CD8-positive, alpha-beta memory T cell (primary cell): Measurements from ENCODE around the gene CIB4. TPM values are rescaled to one million over a fixed set of nuclear protein-coding genes. Genes with fewer than 3 reads are reported as not detected.

Experiments used
- CTCF ChIA-PET: fragments of 350-600 bp; sonication (Branson Sonifier 250); formaldehyde crosslinking; loops from one replicate; lab custom pipeline; 2021; ENCODE audit warnings: antibody characterized with exemption; lab: Charles Lee
- POLR2A ChIA-PET: fragments of 350-600 bp; sonication (Branson Sonifier 250); formaldehyde crosslinking; loops from one replicate; lab custom pipeline; 2021; ENCODE audit warnings: antibody characterized with exemption; lab: Charles Lee
- DNase-seq, 5 donors: peaks; one replicate each; pipeline versions ENCODE4 v3.0.0 to v3.0.0-alpha.2; 2020 to 2022; ENCODE audit warnings: mixed read lengths in 1 of 5
- H3K27ac ChIP-seq: one replicate; pipeline ENCODE4 v1.7.0; 2013; ENCODE audit warnings: low read depth, mild to moderate bottlenecking, low read length, moderate library complexity
- H3K27me3 ChIP-seq: 2 replicates; pipeline ENCODE4 v1.7.0; 2013; ENCODE audit warnings: low read length, mild to moderate bottlenecking; ENCODE audit not compliant: insufficient read depth, poor library complexity, severe bottlenecking
- H3K36me3 ChIP-seq: 2 replicates; pipeline ENCODE4 v1.7.0; 2013; ENCODE audit warnings: mild to moderate bottlenecking, low read length, moderate library complexity; ENCODE audit not compliant: insufficient read depth
- H3K4me1 ChIP-seq: 2 replicates; pipeline ENCODE4 v1.7.0; 2013; ENCODE audit warnings: mild to moderate bottlenecking, low read length, moderate library complexity; ENCODE audit not compliant: insufficient read depth
- H3K4me3 ChIP-seq: 2 replicates; pipeline ENCODE4 v1.7.0; 2013; ENCODE audit warnings: mild to moderate bottlenecking, low read length
- H3K9me3 ChIP-seq: 2 replicates; pipeline ENCODE4 v1.7.0; 2013; ENCODE audit warnings: mild to moderate bottlenecking, low read length
- H3K27ac Mint-ChIP-seq, 8 donors: one replicate each; pipeline ENCODE4 v1.8.0; 2020 to 2021; ENCODE audit warnings: mixed read lengths in 8 of 8, mild to moderate bottlenecking in 6 of 8, inconsistent platforms in 3 of 8, moderate library complexity in 3 of 8
- H3K27me3 Mint-ChIP-seq, 2 donors: one replicate each; pipeline ENCODE4 v1.8.0; 2020 to 2021; ENCODE audit warnings: mixed read lengths in 2 of 2, mild to moderate bottlenecking in 1 of 2, moderate library complexity in 1 of 2
- H3K36me3 Mint-ChIP-seq, 3 donors: one replicate each; pipeline ENCODE4 v1.8.0; 2020 to 2021; ENCODE audit warnings: mixed read lengths in 3 of 3, inconsistent platforms in 1 of 3, mild to moderate bottlenecking in 1 of 3
- H3K4me1 Mint-ChIP-seq, 3 donors: one replicate each; pipeline ENCODE4 v1.8.0; 2020 to 2021; ENCODE audit warnings: mixed read lengths in 3 of 3, inconsistent platforms in 1 of 3, mild to moderate bottlenecking in 1 of 3
- H3K4me3 Mint-ChIP-seq, 7 donors: one replicate each; pipeline ENCODE4 v1.8.0; 2020 to 2021; ENCODE audit warnings: mixed read lengths in 7 of 7, mild to moderate bottlenecking in 6 of 7, moderate library complexity in 4 of 7, inconsistent platforms in 2 of 7
- H3K9me3 Mint-ChIP-seq, 5 donors: one replicate each; pipeline ENCODE4 v1.8.0; 2020 to 2022; ENCODE audit warnings: mixed read lengths in 5 of 5, mild to moderate bottlenecking in 3 of 5, moderate library complexity in 2 of 5, inconsistent platforms in 1 of 5
- polyA plus RNA-seq: library from polyadenylated mRNA; unstranded; fragments of 300-500 nt; fragmentation: Illumina TruSeq; gene quantifications from one replicate; pipeline ENCODE4 v1.2.3, GENCODE V29; 2021
- total RNA-seq, 2 experiments: library from RNA; stranded (reverse); gene quantifications; one replicate each; pipeline ENCODE4 v1.2.3, GENCODE V29; 2021

Gene CIB4
- total and polyA plus RNA-seq, 3 experiments from 2014 or later = not detected

- no peaks in the 10 kb centered on the region for H3K36me3 ChIP-seq
- no peaks in the 10 kb centered on the region for H3K4me1 Mint-ChIP-seq
- CTCF ChIA-PET = no interaction called here
Observed at GRCh38 chr2:26634636-26635230, 6.4 kb downstream of the CIB4 start.

GRCh38 chr2:26633993-26634595 is 7.1 kb downstream of the CIB4 start:
- Histone ChIP-seq H3K27ac (no peak overlapping the region), H3K4me3 (no peak overlapping the region), H3K9me3 (no peaks in the 10 kb centered on the region), H3K36me3 (no peaks in the 10 kb centered on the region), H3K4me1 (no peaks in the 10 kb centered on the region), H3K27me3 (no peaks in the 10 kb centered on the region)
- DNase-seq = peak in 1 of 5 donors; percentile 16
- H3K27me3 Mint-ChIP-seq = peaks cover 14 to 23% of the 10 kb centered on the region in 2 donors
- no peaks in the 10 kb centered on the region for H3K36me3 Mint-ChIP-seq
- POLR2A ChIA-PET = no interaction called here
- no peaks in the 10 kb centered on the region for H3K9me3 Mint-ChIP-seq
- H3K4me1 Mint-ChIP-seq = no peaks in the 10 kb centered on the region
- CTCF ChIA-PET = no interaction called here
- H3K4me3 Mint-ChIP-seq = no peak overlapping the region
- H3K27ac Mint-ChIP-seq = no peak overlapping the region

More at GRCh38 chr2:26634636-26635230, 6.4 kb downstream of the CIB4 start:
- Mint-ChIP-seq H3K4me3 (no peak overlapping the region), H3K27ac (no peak overlapping the region), H3K36me3 (no peaks in the 10 kb centered on the region), H3K9me3 (no peaks in the 10 kb centered on the region), H3K27me3 (peaks cover 14 to 23% of the 10 kb centered on the region in 2 donors)
- POLR2A ChIA-PET = no interaction called here
- no peaks in the 10 kb centered on the region for H3K4me1 ChIP-seq
- no peak overlapping the region for H3K4me3 ChIP-seq
- no peaks in the 10 kb centered on the region for H3K27me3 ChIP-seq
- no peak overlapping the region for H3K27ac ChIP-seq
- H3K9me3 ChIP-seq = no peaks in the 10 kb centered on the region
- DNase-seq = peak in 1 of 5 donors; percentile 33

- Mint-ChIP-seq H3K27ac (no peak overlapping the region), H3K27me3 (peaks cover 15 to 18% of the 10 kb centered on the region in 2 donors), H3K4me1 (no peaks in the 10 kb centered on the region), H3K36me3 (no peaks in the 10 kb centered on the region), H3K9me3 (no peaks in the 10 kb centered on the region), H3K4me3 (no peak overlapping the region)
- H3K36me3 ChIP-seq = no peaks in the 10 kb centered on the region
- H3K4me3 ChIP-seq = no peak overlapping the region
- DNase-seq = peak in 1 of 5 donors; percentile 31
- no peaks in the 10 kb centered on the region for H3K4me1 ChIP-seq
- ChIA-PET CTCF (no interaction called here), POLR2A (no interaction called here)
- no peak overlapping the region for H3K27ac ChIP-seq
- H3K9me3 ChIP-seq = no peaks in the 10 kb centered on the region
- H3K27me3 ChIP-seq = no peaks in the 10 kb centered on the region
Observed at GRCh38 chr2:26633351-26633945, 7.7 kb downstream of the CIB4 start.

GRCh38 chr2:26632624-26633185 is 8.5 kb downstream of the CIB4 start:
- H3K4me3 ChIP-seq = no peak overlapping the region
- ChIA-PET POLR2A (no interaction called here), CTCF (no interaction called here)
- no peaks in the 10 kb centered on the region for H3K9me3 ChIP-seq
- Mint-ChIP-seq H3K36me3 (no peaks in the 10 kb centered on the region), H3K9me3 (no peaks in the 10 kb centered on the region), H3K4me3 (no peak overlapping the region), H3K27ac (no peak overlapping the region), H3K4me1 (no peaks in the 10 kb centered on the region), H3K27me3 (peaks cover 15 to 17% of the 10 kb centered on the region in 2 donors)
- no peak for DNase-seq
- H3K27ac ChIP-seq = no peak overlapping the region
- no peaks in the 10 kb centered on the region for H3K36me3 ChIP-seq
- H3K4me1 ChIP-seq = no peaks in the 10 kb centered on the region
- no peaks in the 10 kb centered on the region for H3K27me3 ChIP-seq

GRCh38 chr2:26631401-26632170 is 9.6 kb downstream of the CIB4 start:
- no peaks in the 10 kb centered on the region for H3K4me1 Mint-ChIP-seq
- ChIA-PET CTCF (no interaction called here), POLR2A (no interaction called here)
- H3K36me3 Mint-ChIP-seq = no peaks in the 10 kb centered on the region
- H3K9me3 Mint-ChIP-seq = no peaks in the 10 kb centered on the region
- Histone ChIP-seq H3K27me3 (no peaks in the 10 kb centered on the region), H3K9me3 (no peaks in the 10 kb centered on the region), H3K27ac (no peak overlapping the region), H3K4me3 (no peak overlapping the region), H3K36me3 (no peaks in the 10 kb centered on the region), H3K4me1 (no peaks in the 10 kb centered on the region)
- no peak overlapping the region for H3K27ac Mint-ChIP-seq
- peak in 1 of 5 donors; percentile 18 for DNase-seq
- peaks cover 16 to 17% of the 10 kb centered on the region in 2 donors for H3K27me3 Mint-ChIP-seq
- no peak overlapping the region for H3K4me3 Mint-ChIP-seq

GRCh38 chr2:26630669-26631360 is 10.4 kb downstream of the CIB4 start:
- no peak overlapping the region for H3K27ac Mint-ChIP-seq
- no peak overlapping the region for H3K27ac ChIP-seq
- ChIA-PET POLR2A (no interaction called here), CTCF (no interaction called here)
- no peak overlapping the region for H3K4me3 ChIP-seq
- peaks cover 16 to 17% of the 10 kb centered on the region in 2 donors for H3K27me3 Mint-ChIP-seq
- no peaks in the 10 kb centered on the region for H3K36me3 ChIP-seq
- H3K27me3 ChIP-seq = no peaks in the 10 kb centered on the region
- H3K4me1 Mint-ChIP-seq = no peaks in the 10 kb centered on the region
- H3K36me3 Mint-ChIP-seq = no peaks in the 10 kb centered on the region
- peak in 1 of 5 donors; percentile 20 for DNase-seq
- H3K4me3 Mint-ChIP-seq = no peak overlapping the region
- H3K4me1 ChIP-seq = no peaks in the 10 kb centered on the region
- no peaks in the 10 kb centered on the region for H3K9me3 Mint-ChIP-seq
- H3K9me3 ChIP-seq = no peaks in the 10 kb centered on the region

- Mint-ChIP-seq H3K27ac (no peak overlapping the region), H3K36me3 (no peaks in the 10 kb centered on the region), H3K27me3 (peaks cover 16 to 20% of the 10 kb centered on the region in 2 donors), H3K9me3 (no peaks in the 10 kb centered on the region), H3K4me3 (no peak overlapping the region), H3K4me1 (no peaks in the 10 kb centered on the region)
- Histone ChIP-seq H3K36me3 (no peaks in the 10 kb centered on the region), H3K27me3 (no peaks in the 10 kb centered on the region), H3K4me3 (no peak overlapping the region), H3K27ac (no peak overlapping the region), H3K4me1 (no peaks in the 10 kb centered on the region), H3K9me3 (no peaks in the 10 kb centered on the region)
- ChIA-PET POLR2A (no interaction called here), CTCF (no interaction called here)
- DNase-seq = no peak
Observed at GRCh38 chr2:26630235-26630634, 10.9 kb downstream of the CIB4 start.
